GM18858 (cell line): ENCODE results near the gene DEFB114.

Experiments
- ATAC-seq: cut with Tn5 transposase; IDR thresholded peaks from one replicate; pipeline ENCODE4 v1.9.1; 2021; ENCODE audit not compliant: unreplicated experiment

The DEFB114 gene

DNA sequence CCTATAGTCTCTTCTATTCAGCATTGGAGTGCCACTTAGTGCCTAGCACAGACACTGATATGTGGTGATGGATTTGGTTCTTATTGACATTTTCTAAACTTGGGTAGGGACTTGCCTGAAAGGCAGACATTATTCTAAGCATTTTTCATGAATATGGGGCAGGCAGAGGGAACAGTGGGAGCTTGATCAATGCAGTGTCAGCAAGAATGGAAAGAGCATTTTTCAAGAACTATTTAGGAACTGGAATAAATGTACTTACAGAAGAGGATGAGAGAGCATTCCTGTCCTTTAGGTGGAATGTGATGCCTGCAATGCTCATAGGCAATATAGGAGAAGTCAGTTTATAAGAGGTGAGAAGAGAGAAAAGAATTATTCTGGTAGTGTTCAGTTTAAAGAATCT is 26.2 kb downstream of the DEFB114 start:
- ATAC-seq: no peak

DNA sequence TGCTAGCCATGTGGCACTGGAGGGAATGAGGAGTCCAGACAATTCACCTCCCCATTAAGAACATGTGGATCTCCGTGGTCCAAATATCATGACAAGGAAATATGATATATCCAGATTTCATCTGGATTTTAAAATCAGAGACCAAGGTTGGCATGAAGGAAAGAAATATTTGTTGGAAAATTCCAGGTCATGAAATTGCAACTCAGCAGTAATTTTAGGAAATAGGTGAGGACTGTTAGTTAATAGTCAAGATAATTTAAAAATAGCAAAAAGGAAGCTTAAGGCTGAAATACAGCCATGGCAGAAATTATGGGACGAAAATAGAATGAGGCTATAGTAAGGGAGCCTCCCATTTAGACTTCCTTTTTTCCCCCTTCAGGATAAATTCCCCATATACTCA is 26.9 kb downstream of the DEFB114 start:
- no peak for ATAC-seq

DNA sequence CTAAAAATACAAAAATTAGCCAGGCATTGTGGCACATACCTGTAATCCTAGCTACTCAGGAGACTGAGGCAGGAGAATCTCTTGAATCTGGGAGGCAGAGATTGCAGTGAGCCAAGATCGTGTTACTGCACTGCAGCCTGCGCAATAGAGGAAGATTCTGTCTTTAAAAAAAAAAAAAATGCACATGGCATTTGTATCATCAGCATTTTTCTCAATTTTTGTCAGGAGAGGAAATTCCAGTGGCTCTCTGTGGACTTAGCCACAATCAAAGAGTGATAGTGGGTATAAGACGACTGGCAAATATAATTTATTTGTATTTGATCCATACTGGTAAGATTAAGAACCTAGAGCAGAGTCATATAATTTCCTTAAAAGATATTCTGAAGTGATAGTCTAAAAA is 28.6 kb downstream of the DEFB114 start:
- ATAC-seq: no peak

DNA sequence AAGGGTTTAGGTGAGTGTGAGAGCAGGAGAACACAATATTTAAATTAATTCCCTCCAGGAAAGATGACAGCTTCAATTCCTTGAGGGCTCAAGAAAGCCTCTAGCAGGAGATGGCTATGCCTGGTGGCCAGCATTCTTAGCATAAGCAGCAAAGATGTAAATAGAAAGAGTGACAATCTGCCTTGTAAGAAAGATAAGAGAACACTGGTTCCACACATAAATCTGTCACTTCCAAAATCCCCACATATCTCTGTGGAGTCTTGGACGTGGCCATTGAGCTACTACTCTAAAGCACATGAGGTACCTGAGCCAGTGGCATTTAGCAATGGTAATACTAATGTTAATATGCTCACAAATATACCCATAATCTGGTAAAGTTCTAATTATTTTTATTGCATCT is 29.2 kb downstream of the DEFB114 start:
- no peak for ATAC-seq

DNA sequence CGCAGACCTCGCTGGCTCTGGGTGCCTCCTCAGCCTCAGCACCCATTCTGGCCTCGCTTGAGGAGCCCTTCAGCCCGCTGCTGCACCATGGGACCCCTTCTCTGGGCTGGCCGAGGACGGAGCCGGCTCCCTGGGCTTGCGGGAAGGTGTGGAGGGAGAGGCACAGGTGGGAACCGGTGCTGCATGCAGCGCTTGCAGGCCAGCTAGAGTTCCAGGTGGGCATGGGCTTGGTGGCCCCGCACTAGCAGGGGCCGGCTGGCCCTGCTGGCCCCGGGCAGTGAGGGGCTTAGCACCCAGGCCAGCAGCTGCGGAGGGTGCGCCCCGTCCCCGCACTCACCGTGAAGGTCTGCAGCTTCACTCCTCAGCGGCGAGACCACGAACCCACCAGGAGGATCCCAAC is 30.4 kb downstream of the DEFB114 start:
- ATAC-seq: no peak

DNA sequence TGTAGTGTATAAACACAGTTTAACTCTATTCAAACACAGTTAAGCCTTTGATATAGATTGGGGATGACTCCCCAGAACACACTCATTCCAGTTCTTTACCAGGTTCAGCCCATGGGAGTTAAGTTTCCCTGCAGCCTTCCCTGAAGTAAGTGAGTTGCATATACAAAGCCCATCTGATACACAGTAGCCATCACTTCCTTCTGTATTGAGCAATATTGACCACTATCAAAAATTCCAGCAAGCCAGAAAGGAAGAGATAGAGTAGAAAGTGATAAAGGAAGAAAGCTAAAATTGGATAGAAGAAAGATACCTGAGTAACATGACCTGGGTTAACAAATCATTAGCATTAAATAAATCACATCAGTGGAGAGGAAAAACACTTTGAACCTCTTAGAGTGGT is 34.6 kb downstream of the DEFB114 start:
- no peak for ATAC-seq

DNA sequence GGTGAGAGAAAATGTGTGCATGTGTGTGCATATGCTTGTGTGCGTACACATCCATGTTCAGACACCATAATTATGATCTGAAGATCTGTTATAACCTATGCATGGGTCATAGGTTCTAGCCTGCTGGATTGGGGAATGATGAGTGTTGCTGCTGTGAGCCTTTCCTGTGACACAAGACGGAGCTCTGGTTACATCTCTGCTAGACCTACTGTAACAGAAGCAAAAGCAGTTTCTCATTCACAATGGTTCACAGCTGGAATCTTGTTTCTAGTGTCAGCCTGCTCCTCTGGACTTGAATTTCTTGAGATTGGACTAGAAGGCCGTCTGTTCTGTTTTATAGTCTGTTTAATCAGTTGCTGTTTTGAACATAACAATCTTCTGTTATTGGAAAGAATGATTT is 40.1 kb downstream of the DEFB114 start:
- no peak for ATAC-seq

DNA sequence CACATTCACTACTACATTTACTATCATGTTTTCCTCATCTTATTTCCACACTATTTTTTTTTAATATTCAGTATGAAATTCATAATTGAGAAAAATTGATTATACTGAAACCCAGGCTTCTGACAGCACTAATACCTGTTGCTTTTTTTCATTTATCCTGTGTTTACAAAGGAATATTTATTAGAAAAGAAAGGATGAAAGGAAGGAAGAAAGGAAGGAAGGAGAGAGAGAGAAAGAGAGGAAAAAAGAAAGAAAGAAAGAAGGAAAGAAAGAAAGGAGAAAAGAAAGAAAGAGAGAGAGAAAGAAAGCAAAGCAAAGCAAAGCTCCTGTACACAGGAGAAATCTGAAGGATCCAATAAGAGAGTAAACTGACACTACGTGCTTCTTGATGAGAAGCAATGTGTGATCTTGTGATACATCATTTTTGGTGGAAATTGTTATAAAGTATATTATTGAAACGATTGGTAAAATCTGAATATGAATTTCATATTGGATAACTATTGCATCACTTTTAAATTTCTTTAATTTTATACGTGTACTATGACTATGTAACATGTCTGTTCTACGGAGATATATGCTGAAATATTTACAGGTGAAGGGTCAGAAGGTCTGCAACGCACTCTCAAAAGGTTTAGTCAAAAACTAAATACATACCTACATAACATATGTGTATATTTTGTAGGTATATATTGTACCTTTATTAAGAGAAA is 43.9 kb downstream of the DEFB114 start:
- ATAC-seq: no peak

DNA sequence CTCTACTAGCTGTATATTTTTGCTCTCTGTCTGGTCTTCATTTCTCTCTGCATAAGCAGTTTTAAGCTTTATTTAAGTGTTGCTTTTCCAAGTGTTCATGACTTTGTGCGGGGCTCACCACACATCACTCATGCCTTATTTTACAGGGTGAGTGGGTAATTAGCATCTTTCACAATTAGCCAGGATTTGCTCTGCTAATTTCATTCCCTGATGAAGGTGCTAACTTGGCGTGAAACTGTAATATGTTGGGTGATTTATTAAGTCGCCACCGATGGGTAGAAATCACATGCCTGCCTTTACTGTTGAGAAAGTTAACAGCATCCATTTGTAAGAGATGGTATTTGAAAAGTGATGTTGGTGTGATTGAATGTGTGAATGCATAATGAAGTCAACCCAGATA is 44.7 kb downstream of the DEFB114 start:
- ATAC-seq: no peak

DNA sequence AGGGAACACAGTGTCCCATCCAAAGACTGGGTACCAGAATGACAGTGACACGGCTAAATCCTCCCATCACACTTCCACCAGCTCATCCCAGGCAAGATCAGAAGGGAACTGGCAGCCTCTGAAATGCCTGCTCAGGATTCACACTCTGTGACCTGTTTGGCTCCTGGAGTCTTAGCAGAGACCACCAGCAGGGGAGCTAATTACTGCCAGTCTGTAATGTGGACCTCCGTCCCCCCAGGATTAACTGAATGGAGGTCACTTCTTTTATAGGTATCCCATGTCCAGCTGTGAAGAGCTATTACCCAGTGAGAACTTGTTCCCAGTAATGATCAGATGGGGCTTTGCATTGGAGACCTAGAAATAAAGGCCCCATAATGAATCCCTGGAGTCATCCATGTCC is 45.2 kb downstream of the DEFB114 start:
- no peak for ATAC-seq

DNA sequence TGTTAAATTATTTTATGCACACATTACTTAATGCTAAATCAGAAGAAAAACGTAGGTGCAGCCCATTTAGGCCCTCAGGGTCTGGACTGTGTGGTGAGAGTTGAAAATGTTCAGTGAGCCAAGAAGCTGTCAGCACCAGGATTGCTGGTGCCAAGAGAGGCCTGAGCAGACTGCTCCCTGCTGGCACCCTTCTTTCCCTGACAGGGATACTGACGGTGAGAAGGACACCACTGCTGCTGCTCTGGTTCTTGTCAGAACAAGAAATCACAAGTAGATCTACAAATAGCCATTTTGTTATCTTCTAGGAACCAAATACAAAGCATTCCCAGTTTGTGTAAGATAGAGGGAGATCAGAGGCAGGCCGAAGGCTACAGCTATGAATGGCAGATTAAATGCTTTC is 48.9 kb downstream of the DEFB114 start:
- ATAC-seq: no peak

DNA sequence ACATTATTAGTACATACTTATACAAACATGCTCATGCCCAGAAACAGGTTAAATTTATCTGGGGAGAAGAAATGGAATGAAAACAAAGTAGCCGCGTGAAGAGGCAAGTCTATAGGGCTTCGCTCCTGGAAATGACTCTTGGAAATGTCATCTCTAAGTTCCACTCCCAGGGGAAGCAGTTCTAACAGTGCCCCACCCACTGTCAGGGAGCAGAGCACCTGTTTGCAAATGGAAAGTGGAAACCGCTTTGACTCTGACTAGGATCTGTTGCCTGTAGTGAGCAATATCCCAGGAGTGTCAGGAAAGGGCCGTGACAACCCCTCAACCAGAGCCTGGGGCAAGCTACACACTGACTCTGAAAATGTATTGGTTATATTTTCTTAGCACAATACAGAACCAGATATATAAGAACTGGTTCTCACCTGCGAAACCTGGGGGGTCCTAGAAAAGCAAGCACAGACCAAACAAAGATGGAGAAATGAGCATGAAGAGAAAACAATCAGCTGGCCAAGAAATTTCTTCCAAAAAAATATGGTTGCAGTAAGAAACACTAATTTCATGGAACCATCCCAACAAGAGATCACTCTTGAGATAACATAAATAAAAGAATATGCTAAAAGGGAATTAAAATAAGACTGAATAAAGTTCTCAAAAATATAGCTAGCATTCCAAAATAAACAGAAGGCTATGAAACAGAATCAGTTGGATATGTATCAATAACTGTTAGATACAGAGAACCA is 50.2 kb downstream of the DEFB114 start:
- ATAC-seq: no peak

DNA sequence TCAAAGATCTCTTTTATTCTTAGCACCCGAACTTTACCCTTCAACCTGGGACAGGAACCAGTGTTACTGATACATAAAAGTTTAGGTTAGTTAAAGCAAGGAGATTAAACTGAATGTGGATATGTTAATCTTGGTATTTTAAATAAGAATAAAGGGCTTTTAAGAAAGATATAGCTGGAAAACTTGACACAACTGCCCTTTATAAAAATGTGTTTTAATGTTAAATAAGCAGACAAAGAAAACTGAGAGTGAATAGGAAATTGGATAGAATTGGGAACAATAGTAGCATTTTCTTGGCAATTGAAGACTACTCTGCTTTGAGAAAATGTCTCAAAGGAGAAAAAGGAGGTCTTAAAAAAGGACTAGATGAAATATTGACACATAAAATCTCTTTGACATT is 51.8 kb downstream of the DEFB114 start:
- ATAC-seq: no peak

DNA sequence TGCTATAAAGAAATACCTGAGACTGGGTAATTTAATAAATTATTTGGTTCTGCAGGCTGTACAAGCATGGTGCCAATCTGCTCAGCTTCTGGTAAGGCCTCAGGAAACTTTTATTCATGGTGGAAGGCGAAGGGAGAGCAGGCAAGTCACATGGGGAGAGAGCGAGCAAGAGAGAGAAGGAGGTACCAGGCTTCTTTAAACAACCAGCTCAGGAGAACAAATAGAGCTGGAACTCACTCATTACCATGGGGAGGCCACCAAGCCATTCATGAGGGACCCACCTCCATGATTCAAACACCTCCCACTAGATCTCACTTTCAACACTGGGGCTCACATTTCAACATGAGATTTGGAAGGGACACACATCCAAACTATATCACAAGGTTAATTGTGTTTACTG is 52.7 kb downstream of the DEFB114 start:
- no peak for ATAC-seq
